GM12878 (cell line): ENCODE measurements around the gene SMIM27.

Experiments
- DPF2 ChIP-seq: fragments of 450-650 bp; IDR thresholded peaks from 2 replicates; pipeline ENCODE4 v1.6.1; 2017; ENCODE audit warnings: mild to moderate bottlenecking
- EP300 ChIP-seq, 2 experiments: fragments of 150-350 bp in 1 of 2; IDR thresholded peaks; 2 replicates each; pipeline ENCODE4 v1.6.1; 2011 to 2012; ENCODE audit warnings: low read depth in 2 of 2, low read length in 2 of 2, borderline replicate concordance in 1 of 2, improper control_type of control experiment in 1 of 2, inconsistent platforms in 1 of 2; ENCODE audit not compliant: control insufficient read depth in 1 of 2
- JUNB ChIP-seq: IDR thresholded peaks from 2 replicates; pipeline ENCODE4 v1.6.1; 2016; ENCODE audit warnings: antibody characterized with exemption, mild to moderate bottlenecking
- LARP7 ChIP-seq: fragments of 450-650 bp; IDR thresholded peaks from 2 replicates; pipeline ENCODE4 v1.6.1; 2017; ENCODE audit warnings: mild to moderate bottlenecking
- MXI1 ChIP-seq: fragments of 150-350 bp; IDR thresholded peaks from 2 replicates; pipeline ENCODE4 v1.6.1; 2011; ENCODE audit warnings: low read depth, mild to moderate bottlenecking, inconsistent platforms, low read length, improper control_type of control experiment
- MYC ChIP-seq: IDR thresholded peaks from 2 replicates; pipeline ENCODE4 v1.6.1; 2011; ENCODE audit warnings: mild to moderate bottlenecking, low read length, moderate library complexity, inconsistent platforms; ENCODE audit not compliant: insufficient read depth, insufficient replicate concordance, insufficient read length, severe bottlenecking
- PAX5 ChIP-seq: IDR thresholded peaks from 2 replicates; pipeline ENCODE4 v1.6.1; 2011; ENCODE audit warnings: low read depth, low read length, borderline replicate concordance
- POLR2AphosphoS5 ChIP-seq: IDR thresholded peaks from 2 replicates; pipeline ENCODE4 v1.6.1; 2011; ENCODE audit warnings: mild to moderate bottlenecking, low read length, inconsistent platforms
- RFX5 ChIP-seq: IDR thresholded peaks from 2 replicates; pipeline ENCODE4 v1.6.1; 2011; ENCODE audit warnings: low read depth, low read length, improper control_type of control experiment
- TF ChIP-seq, protein P1 (sequence below), 3 experiments: IDR thresholded peaks in 2 of 3; conservative IDR thresholded peaks in 1 of 3; 2 replicates each; pipeline ENCODE4 v1.5.1; 2011; ENCODE audit warnings: low read depth in 3 of 3, low read length in 3 of 3, mild to moderate bottlenecking in 3 of 3, control low read depth in 2 of 3, moderate library complexity in 2 of 3, inconsistent platforms in 1 of 3, mixed read lengths in 1 of 3; ENCODE audit not compliant: control insufficient read depth in 2 of 3, insufficient read depth in 1 of 3; ENCODE audit errors: extremely low read depth in 1 of 3
- TF ChIP-seq, protein P2 (sequence below): fragments of 450-650 bp; IDR thresholded peaks from 2 replicates; pipeline ENCODE4 v1.6.1; 2014; ENCODE audit warnings: mild to moderate bottlenecking

DNA sequence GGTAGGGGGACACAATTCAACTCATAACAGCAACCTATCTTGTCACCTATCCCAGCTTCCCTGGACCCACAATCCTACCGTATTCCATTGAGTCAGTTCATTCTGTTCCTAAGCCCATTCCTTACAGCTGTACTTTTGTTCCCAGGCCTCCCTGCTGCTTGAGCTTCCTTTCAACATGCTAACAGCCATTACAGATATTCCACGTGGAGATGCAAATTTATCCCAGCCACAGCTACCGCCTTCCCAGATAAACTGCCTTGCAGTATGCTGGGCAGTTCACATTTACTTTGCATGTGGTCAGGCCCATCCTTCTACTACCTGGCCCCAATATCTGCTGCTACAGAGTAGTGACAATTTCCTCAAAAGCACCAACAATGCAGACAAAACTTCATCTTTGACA, 49.1 kb upstream of the SMIM27 start:
- no peak for TF ChIP-seq PAX5
- TF ChIP-seq, protein P1, sequence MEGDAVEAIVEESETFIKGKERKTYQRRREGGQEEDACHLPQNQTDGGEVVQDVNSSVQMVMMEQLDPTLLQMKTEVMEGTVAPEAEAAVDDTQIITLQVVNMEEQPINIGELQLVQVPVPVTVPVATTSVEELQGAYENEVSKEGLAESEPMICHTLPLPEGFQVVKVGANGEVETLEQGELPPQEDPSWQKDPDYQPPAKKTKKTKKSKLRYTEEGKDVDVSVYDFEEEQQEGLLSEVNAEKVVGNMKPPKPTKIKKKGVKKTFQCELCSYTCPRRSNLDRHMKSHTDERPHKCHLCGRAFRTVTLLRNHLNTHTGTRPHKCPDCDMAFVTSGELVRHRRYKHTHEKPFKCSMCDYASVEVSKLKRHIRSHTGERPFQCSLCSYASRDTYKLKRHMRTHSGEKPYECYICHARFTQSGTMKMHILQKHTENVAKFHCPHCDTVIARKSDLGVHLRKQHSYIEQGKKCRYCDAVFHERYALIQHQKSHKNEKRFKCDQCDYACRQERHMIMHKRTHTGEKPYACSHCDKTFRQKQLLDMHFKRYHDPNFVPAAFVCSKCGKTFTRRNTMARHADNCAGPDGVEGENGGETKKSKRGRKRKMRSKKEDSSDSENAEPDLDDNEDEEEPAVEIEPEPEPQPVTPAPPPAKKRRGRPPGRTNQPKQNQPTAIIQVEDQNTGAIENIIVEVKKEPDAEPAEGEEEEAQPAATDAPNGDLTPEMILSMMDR (IDR thresholded peaks at IDR 0.05 in 2 of 3, conservative IDR thresholded peaks at IDR 0.05 in 1 of 3; ENCODE audit: control insufficient read depth in 2 of 3, extremely low read depth in 1 of 3, insufficient read depth in 1 of 3, low read depth in 3 of 3, low read length in 3 of 3) = no peak
- TF ChIP-seq LARP7 = no peak
- no peak for TF ChIP-seq POLR2AphosphoS5
- no peak for TF ChIP-seq EP300 (IDR thresholded peaks at IDR 0.05; ENCODE audit: borderline replicate concordance in 1 of 2, control insufficient read depth in 1 of 2, low read depth in 2 of 2, low read length in 2 of 2)
- no peak for TF ChIP-seq MXI1
- TF ChIP-seq MYC = no peak
- no peak for TF ChIP-seq RFX5
- TF ChIP-seq, protein P2, sequence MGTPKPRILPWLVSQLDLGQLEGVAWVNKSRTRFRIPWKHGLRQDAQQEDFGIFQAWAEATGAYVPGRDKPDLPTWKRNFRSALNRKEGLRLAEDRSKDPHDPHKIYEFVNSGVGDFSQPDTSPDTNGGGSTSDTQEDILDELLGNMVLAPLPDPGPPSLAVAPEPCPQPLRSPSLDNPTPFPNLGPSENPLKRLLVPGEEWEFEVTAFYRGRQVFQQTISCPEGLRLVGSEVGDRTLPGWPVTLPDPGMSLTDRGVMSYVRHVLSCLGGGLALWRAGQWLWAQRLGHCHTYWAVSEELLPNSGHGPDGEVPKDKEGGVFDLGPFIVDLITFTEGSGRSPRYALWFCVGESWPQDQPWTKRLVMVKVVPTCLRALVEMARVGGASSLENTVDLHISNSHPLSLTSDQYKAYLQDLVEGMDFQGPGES = no peak
- no peak for TF ChIP-seq JUNB
- no peak for TF ChIP-seq DPF2
